Measurements from ENCODE around the gene LUM.

The LUM gene

DNA sequence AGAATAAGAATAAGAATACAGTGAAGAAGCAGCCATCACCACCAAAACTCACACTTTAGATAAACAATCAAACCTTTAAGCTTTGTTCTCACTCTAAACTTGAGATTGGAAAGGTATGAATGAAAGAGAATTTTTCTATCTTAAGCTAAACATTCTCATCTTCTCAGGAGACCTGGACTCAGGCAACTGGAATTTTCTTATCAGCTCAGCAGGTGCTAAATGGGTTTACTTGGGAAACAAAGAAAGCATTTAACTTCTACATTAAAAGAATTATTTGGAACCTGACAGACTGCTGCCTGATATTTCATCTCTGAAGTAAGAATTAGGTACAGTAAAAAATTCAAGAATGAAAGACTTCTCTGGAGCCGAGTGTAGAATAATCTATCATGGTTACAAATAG, 32.8 kb downstream of the LUM start:
- H3K4me3 ChIP-seq (replicated peaks; ENCODE audit: low read depth, low read length): no peak overlapping the region
- no peak for DNase-seq (ENCODE audit: low read depth)
- no peak for TF ChIP-seq CTCF (IDR thresholded peaks at IDR 0.05; ENCODE audit: low read length, missing control alignments)

GRCh38 chr12:91077228-91077954, 33.9 kb downstream of the LUM start:
- TF ChIP-seq CTCF (IDR thresholded peaks at IDR 0.05; ENCODE audit: low read length, missing control alignments): no peak

DNA sequence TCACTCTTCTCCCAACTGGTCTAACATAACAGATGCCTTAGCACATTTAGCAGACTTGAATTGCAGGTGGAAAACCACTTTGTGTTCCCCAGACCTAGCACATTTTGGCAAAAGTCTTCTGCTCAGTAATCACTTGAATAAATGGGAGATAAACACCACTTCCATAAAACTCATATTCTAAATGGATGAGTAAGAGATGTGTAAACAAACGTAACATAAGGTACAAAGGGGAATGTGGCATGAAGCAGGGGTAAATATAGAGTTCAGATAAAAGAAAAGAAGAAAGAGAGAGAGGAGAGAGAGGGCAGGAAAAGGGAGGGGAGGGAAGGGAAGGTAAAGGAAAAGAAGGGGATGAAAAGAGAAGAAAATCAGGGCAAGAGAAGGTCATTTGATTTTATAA, 36.4 kb downstream of the LUM start:
- no peak for TF ChIP-seq CTCF (IDR thresholded peaks at IDR 0.05; ENCODE audit: low read length, missing control alignments)
- DNase-seq (ENCODE audit: low read depth): no peak

More at GRCh38 chr12:91077228-91077954, 33.9 kb downstream of the LUM start:
- DNase-seq (ENCODE audit: low read depth): no peak
- no peak overlapping the region for H3K4me3 ChIP-seq (replicated peaks; ENCODE audit: low read depth, low read length)

GRCh38 chr12:91074154-91074709, 37.1 kb downstream of the LUM start:
- no peak for DNase-seq (ENCODE audit: low read depth)
- H3K4me3 ChIP-seq (replicated peaks; ENCODE audit: low read depth, low read length): no peak overlapping the region
- no peak for TF ChIP-seq CTCF (IDR thresholded peaks at IDR 0.05; ENCODE audit: low read length, missing control alignments)

More for the DNA sequence above, 36.4 kb downstream of the LUM start:
- H3K4me3 ChIP-seq (replicated peaks; ENCODE audit: low read depth, low read length): no peak overlapping the region

DNA sequence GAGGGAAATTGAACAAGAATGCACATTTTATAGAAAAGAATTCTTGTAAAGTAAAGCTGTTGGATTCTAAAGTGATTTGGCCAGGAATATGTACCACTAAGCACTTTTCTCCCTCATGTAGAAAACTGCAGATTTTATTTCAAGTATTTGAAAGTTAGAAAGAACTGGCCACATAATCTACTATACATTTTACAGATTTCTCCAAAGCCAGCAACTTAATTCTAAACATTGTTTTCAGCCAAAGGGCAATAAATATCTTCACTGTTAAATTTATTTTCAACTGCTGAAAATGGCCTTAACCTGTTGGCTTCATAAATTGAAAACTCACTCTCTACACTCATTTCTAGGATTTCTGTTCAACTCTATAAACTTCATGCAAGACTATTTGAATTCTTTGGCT, 37.9 kb downstream of the LUM start:
- no peak for TF ChIP-seq CTCF (IDR thresholded peaks at IDR 0.05; ENCODE audit: low read length, missing control alignments)
- no peak overlapping the region for H3K4me3 ChIP-seq (replicated peaks; ENCODE audit: low read depth, low read length)
- no peak for DNase-seq (ENCODE audit: low read depth)

DNA sequence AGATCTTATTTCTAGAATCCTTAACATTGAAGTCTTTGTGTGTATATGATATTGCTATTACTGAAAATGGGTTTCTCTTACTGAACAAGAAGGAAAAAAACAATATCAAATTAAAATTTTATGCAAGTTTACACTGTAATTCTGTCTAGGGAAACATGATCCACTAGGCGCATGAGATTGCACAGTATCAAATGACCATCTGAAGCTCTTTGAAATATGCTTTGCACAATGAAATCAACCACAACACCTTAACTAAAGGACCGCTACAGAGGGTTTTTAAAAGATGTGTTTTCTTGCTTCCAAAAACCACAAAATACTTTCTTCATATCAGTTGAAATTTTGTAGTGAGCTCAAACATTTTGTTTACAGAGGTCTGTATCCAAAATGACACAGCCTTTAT, 38.4 kb downstream of the LUM start:
- DNase-seq (ENCODE audit: low read depth): no peak
- H3K4me3 ChIP-seq (replicated peaks; ENCODE audit: low read depth, low read length): no peak overlapping the region
- TF ChIP-seq CTCF (IDR thresholded peaks at IDR 0.05; ENCODE audit: low read length, missing control alignments): no peak

- TF ChIP-seq CTCF (IDR thresholded peaks at IDR 0.05; ENCODE audit: low read length, missing control alignments): no peak
- no peak overlapping the region for H3K4me3 ChIP-seq (replicated peaks; ENCODE audit: low read depth, low read length)
- no peak for DNase-seq (ENCODE audit: low read depth)
Measured at GRCh38 chr12:91070936-91071335, 40.4 kb downstream of the LUM start.

Measured in fibroblast of pulmonary artery (primary cell).